ENCODE measurements around the gene NPDC1.

GRCh38 chr9:136997371-136997770 lies 48.6 kb downstream of the NPDC1 start:
- TF ChIP-seq, protein P1, sequence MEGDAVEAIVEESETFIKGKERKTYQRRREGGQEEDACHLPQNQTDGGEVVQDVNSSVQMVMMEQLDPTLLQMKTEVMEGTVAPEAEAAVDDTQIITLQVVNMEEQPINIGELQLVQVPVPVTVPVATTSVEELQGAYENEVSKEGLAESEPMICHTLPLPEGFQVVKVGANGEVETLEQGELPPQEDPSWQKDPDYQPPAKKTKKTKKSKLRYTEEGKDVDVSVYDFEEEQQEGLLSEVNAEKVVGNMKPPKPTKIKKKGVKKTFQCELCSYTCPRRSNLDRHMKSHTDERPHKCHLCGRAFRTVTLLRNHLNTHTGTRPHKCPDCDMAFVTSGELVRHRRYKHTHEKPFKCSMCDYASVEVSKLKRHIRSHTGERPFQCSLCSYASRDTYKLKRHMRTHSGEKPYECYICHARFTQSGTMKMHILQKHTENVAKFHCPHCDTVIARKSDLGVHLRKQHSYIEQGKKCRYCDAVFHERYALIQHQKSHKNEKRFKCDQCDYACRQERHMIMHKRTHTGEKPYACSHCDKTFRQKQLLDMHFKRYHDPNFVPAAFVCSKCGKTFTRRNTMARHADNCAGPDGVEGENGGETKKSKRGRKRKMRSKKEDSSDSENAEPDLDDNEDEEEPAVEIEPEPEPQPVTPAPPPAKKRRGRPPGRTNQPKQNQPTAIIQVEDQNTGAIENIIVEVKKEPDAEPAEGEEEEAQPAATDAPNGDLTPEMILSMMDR (IDR thresholded peaks at IDR 0.05; ENCODE audit: low read depth, low read length, missing input control) = no peak
- TF ChIP-seq TAF1 (conservative IDR thresholded peaks at IDR 0.05) (no peak), JUND (IDR thresholded peaks at IDR 0.05) (no peak), SP1 (IDR thresholded peaks at IDR 0.05) (no peak), EGR1 (IDR thresholded peaks at IDR 0.05; ENCODE audit: low read depth in 2 of 2) (no peak), YY1 (IDR thresholded peaks at IDR 0.05) (no peak)
- TF ChIP-seq, protein P2, sequence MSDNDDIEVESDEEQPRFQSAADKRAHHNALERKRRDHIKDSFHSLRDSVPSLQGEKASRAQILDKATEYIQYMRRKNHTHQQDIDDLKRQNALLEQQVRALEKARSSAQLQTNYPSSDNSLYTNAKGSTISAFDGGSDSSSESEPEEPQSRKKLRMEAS (IDR thresholded peaks at IDR 0.05) = no peak
